HFF-Myc (cell line): ENCODE results near the gene CLTCL1.

Source experiments
- DNase-seq: peaks from one replicate; pipeline ENCODE4 v3.0.0-alpha.2; 2011; ENCODE audit warnings: low read depth; ENCODE audit errors: extremely low read depth
- H3K4me3 ChIP-seq: replicated peaks from 2 replicates; pipeline ENCODE4 v1.5.1; 2011; ENCODE audit warnings: low read depth, mild to moderate bottlenecking, control low read depth, low read length
- CTCF ChIP-seq: IDR thresholded peaks from 2 replicates; pipeline ENCODE4 v1.5.1; 2012; ENCODE audit warnings: mild to moderate bottlenecking, low read depth, low read length, control low read depth; ENCODE audit errors: missing control alignments

Gene CLTCL1

DNA sequence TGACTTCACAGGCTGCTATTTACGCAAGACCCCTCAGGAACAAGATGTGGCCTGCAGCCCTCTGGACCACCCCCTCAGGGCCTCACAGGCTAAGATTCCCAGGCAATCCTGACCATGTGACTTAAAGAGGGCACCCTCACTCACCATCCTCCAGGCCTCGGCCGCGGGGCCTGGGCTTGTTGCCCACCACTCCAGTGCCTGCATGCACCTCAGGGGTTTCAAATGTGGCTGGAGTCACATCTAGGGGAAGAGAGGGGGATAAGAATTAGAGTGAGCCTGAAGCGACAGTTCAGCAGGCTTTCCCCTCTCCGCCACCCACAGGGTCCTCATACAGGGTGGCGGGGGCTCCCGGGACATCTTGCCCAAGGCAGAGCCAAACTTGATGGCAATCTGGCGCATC is 149.1 kb downstream of the CLTCL1 start:
- no peak for TF ChIP-seq CTCF
- H3K4me3 ChIP-seq: no peak overlapping the region
- DNase-seq: no peak

- DNase-seq: no peak
Measured at GRCh38 chr22:19139974-19140373, 151.5 kb downstream of the CLTCL1 start.

GRCh38 chr22:19139001-19139356 is 152.5 kb downstream of the CLTCL1 start:
- DNase-seq: no peak
- no peak overlapping the region for H3K4me3 ChIP-seq
- no peak for TF ChIP-seq CTCF

More at GRCh38 chr22:19139974-19140373, 151.5 kb downstream of the CLTCL1 start:
- no peak overlapping the region for H3K4me3 ChIP-seq
- TF ChIP-seq CTCF: no peak

DNA sequence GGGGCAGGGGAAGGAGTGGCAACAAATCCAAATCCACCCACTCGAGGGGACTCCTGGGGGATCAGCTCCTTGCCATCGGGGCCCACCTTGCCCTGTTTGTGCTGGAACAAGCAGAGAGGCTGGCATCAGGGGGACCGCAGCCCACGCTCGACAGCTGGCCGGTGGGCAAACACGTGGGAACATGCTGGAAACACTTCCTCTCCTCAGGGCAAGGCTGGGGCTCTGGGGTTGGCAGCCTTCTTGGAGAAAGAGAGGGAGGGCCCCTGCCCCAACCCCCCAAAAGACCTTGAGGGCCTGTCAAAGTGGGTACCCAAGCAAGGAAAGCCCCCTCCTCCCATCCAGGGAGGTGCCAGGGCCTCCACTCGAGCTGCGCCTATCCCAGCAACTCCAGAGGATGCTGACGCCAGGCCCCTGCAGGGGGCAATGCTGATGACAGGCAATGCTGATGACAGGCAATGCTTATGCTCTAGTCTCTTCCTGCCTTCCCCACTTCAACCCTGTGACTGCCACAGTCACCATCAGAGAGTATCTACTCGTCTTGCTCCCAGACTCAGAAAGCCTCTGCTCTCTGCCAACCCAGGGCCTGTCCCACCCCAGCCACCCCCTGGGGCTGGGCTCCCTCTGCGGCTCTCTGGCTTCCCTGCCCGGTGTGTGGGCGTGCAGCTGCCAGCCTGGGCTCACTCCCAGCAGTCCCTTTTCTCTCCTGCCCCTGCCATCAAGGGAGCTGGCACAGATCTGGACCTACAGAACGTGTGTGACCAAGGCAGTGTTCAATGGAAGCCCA is 153.1 kb downstream of the CLTCL1 start:
- no peak for TF ChIP-seq CTCF
- H3K4me3 ChIP-seq: no peak overlapping the region
- DNase-seq: no peak

DNA sequence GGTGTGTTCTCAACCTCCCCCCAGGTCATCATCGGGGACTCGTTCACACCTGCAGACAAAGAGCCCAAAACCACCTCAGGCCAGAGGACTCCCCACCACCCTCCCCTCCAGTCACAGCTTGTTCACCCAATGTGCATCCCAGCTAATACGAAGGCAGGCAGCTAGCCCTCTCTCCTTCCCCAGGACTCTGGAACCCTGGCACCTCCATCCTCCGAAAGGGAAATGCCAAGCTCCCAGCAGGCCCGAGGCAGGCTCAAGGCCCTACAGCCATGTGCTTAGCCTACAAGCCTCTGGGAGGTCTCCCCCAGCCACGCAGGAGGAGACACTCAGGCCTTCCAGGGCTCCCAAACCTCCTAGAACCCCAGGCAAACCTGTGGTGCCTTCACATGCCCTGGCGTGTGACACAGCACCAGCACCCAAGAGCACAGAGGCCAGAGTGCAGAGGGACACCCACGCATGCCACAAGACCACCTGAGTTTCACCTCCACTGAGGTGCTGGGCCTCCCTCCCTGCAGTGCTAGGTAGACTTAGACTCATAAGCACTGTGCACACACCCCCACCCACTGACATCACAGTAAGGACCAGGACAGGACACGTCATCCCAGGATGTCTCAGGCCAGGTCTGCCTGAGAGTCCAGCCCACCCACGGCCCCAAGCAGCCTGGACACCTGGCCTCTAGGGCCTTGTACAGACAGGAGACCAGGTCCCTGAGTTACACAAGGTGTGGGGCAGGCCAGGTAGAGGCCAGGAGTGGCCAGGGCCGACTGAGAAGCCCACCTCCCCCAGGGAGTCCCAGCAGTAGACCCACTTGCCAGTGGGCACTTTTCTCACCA is 153.9 kb downstream of the CLTCL1 start:
- H3K4me3 ChIP-seq: no peak overlapping the region
- no peak for TF ChIP-seq CTCF

DNA sequence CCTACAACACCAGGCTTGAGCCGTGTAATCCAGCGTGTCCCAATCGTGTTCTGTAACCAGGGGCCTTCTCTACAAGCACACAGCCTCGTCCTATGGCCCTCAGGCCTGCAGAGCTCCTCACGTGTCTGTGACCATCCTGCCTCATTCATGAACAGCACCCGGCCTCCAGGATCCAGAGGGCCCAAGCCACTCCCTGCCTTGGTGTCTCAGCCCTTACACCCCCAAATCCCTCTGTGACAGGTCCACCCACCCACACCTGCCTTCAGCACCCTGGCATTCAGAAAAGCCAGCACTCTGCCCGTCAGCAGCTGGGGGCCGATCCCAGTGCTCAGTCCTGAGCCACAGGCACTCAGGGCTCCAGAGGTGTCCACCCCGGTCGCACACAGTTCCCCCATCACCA is 154.6 kb downstream of the CLTCL1 start:
- no peak for TF ChIP-seq CTCF
- no peak overlapping the region for H3K4me3 ChIP-seq
- no peak for DNase-seq

More for the DNA sequence above, 153.9 kb downstream of the CLTCL1 start:
- no peak for DNase-seq
